ENCODE measurements around the gene MAGI3. TPM values are rescaled to one million over a fixed set of nuclear protein-coding genes. Genes with fewer than 3 reads are reported as not detected.
"Not testable (repeated sequence)": the region's sequence is repeated elsewhere in the genome, so short reads cannot be mapped to it uniquely, and the experiment has no call there.

The MAGI3 gene
- total RNA-seq, 1 donor from 2014 or later = 5.8 TPM

DNA sequence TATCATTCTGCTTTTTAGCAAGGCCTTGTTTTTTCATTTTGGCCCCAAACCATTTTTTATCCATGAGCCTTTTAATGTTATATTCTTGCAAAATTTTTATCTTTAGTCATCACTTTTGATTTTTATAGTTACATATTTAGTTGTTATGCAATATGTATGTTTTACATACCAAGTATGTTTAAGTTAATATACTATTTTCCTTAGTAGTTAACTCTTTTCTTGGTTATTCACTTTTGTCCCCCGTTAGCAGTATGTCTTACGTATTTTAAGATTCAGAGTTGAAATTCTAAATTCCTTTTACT is 44.5 kb downstream of the MAGI3 start:
- DNase-seq = no peak
- intact Hi-C loops (cut with micrococcal nuclease) = no loop called here
- ATAC-seq = no peak

DNA sequence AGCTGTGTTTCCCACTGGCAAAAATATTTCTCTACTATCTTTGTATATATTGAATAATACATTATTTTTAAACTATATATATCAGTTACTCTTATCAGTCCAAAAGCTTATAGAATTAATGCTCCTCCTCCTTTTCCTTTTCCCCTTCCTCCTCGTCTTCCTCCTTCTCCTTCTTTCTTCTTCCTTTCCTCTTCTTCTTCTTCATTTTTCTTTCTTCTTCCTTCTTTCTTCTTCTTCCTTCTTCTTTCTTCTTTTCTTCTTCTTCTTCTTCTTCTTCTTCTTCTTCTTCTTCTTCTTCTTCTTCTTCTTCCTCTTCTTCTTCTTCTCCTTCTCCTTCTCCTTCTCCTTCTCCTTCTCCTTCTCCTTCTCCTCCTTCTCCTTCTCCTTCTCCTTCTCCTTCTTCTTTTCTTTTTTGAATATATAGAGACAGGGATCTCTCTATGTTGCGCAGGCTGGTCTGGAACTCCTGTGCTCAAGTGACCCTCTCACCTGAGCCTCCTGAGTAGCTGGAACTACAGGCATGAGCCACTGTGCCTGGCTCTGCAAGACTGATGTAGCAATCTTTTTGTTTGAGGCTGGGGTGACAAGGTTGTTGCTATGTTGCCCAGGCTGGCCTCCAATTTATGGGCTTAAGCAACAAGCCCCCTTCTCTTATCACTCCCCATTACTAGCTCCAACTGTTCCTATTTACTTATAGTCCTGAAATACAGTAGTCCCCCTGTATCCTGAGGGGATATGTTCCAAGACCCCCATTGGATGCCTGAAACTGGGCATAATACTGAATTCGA is 47.4 kb downstream of the MAGI3 start:
- intact Hi-C loops (cut with micrococcal nuclease) = no loop called here
- ATAC-seq (no peak), DNase-seq (no peak)

DNA sequence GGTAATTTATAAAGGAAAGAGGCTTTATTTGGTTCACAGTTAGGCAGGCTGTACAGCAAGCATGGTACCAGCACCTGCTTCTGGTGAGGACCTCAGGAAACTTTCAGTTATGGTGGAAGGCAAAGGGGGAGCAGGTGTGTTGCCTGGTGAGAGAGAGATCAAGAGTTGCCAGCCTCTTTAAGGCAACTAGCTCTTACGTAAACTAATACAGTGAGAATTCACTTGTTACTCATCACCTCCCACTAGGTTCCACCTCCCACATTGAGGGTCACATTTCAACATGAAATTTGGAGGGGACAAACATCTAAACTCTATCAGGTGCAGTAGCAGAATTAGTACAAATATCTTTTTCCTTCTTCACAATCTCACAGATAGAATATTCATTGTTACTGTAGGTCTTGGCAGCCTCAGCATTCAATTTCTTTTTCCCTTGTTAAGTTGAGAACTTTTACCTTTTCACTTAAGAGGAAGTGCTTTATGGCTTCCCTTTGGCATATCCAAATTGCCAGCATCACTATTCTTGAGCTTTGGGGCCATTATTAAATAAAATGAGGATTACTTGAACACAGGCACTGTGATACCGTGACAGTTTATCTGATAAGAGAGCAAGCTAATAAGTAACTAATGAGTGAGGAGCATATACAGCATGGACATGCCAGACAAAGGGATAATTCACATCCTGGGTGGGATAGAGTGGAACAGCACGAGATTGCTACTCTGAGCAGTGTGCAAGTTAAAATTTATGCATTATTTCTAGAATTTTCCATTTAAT is 48.4 kb downstream of the MAGI3 start:
- intact Hi-C loops (cut with micrococcal nuclease) = no loop called here
- ATAC-seq = no peak
- DNase-seq = no peak

DNA sequence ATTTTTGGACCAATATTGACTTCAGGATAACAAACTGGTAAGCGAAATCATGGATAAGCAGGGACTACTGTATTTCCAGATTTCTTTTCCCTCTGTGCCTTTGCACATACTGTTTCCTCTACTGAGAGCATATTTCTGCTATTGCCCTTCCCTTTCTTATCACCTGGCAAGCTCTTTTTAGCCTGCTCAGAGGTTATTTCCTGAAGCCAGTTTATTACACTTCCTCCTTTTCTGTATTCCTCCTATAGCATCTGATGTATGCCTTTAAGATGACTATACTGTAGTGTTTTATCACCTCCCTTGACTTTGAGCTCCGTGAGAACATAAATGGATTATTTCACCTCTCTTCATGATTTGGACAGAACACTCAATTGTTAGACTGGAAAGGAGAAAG is 49.0 kb downstream of the MAGI3 start:
- DNase-seq (no peak), ATAC-seq (no peak)
- intact Hi-C loops (cut with micrococcal nuclease) = no loop called here

DNA sequence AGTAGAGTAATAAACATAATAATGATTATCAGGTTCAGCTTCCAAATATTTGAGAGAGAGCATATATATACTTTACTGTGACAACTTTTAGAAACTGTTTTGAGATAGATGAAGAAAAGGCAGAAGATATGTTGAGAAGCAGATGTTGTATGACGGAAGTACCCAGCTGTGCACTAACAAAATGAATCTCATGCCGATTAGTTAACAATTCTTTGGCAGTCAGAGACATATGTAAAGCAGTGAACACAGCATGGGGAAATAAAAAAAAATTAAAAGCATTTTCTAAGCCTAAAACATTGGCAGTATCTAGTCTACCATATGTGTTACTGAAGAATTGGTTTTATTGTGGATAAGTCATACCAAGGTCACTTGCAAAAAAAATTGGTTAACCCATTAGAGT is 51.8 kb downstream of the MAGI3 start:
- intact Hi-C loops (cut with micrococcal nuclease) = no loop called here
- ATAC-seq (no peak), DNase-seq (no peak)

DNA sequence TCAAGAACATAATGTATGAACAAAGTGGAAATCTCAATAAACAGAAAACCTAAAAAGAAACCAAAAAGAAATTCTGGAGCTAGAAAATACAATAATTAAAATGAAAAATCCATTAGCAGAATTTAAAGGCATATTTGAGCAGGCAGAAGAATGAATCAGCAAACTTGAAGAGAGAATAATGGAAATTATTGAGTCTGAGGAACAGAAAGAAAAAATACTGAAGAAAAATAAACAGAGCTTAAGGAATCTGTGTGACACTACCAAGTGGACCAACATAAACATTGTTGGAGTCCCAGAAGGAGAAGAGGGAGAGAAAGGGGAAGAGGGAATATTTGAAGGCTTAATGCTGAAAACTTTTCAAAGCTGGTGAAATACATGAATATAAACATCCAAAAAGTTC is 54.5 kb downstream of the MAGI3 start:
- ATAC-seq (no peak), DNase-seq (no peak)
- intact Hi-C loops (cut with micrococcal nuclease) = no loop called here

DNA sequence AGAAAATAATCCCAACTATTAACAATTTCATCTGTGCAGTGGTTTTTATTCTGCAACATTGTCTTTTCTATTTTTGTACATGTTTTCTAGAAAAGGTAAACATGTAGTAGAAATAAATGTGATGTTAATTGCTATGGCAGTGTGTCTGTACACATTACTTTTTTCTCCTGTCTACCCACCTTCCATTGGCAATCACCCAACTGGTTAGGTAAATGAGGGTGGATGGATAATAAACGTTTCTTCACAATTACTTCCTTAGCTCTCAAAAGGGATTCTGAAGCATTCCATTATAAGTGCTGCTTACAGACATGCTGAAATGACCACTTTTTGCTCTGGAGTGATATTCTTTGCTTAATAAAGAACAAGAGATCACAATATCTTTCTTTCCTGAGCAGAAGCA is 61.4 kb downstream of the MAGI3 start:
- intact Hi-C loops (cut with micrococcal nuclease) = no loop called here
- DNase-seq = no peak
- ATAC-seq = no peak

DNA sequence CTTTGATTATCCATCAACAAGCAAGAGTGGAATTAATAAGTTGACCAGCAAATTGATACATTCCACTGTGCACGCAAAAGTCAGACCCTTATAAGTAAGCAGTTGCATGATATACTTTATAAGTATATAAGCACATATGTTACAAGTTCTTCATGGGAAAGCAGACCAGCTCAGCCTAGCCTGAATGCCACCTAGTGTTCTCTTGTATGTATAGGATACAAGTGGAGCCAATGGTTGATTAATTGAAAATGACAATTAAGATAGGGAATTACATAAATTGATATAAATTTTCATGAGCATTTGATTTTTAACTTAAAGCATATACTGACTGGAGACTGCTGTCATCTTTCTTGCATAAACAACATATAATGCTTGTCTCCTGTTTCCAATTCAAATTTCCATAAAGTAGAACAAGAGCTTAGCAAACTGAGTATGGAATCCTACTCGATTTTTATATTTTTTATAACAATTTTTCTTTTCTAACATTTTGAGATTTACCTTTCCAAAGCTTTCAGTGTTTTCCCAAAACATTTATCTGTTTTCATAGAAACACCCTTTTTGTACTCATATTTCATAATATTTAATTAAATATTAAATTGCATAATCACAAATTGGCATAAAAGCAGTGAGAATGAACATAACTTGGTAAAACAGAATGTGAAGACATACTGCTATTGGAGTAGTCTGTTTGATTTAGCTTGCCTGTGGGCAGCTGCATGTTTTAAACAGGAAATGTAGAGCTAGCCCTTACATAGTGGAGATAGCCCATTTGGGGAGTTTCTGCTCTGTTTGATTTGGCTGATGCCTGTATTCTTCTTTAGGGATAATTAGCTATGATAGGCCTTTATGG is 62.8 kb downstream of the MAGI3 start:
- intact Hi-C loops (cut with micrococcal nuclease) = no loop called here
- ATAC-seq (peak; percentile 74), DNase-seq (no peak)

DNA sequence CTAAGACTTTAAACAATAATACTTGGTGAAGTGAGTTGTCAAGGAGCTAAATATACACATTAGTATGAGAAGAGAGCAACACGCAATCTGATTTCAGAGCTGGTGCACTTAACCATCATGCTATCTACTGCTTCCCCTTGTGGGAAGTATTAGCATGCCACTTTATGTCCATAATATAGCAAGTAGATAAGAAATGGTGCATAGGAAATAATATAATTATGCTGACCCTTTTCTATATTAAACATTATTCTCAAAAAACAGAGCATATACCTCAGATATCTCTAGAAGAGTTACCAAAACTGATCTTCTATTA is 63.4 kb downstream of the MAGI3 start:
- no peak for DNase-seq
- ATAC-seq = peak; percentile 15
- intact Hi-C loops (cut with micrococcal nuclease) = no loop called here

DNA sequence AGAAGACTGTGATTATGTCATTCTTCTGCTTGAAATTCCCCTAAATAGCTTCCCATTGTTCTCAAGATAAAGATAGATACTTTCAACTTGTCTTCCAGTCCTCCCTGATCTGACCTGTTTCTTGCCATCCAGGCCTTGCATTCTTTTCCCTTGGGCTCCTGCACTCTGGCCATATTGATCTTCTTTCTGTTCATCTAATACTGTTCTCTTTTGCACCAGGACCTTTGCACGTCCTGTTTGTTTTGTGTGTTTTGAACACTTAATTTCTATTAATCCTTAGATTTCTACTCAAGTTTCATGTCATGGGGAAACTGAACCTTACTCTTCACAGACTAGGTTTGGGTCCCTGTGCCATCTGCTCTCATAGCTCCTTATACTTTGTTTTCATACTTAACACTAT is 65.1 kb downstream of the MAGI3 start:
- DNase-seq (no peak), ATAC-seq (no peak)
- intact Hi-C loops (cut with micrococcal nuclease) = no loop called here

DNA sequence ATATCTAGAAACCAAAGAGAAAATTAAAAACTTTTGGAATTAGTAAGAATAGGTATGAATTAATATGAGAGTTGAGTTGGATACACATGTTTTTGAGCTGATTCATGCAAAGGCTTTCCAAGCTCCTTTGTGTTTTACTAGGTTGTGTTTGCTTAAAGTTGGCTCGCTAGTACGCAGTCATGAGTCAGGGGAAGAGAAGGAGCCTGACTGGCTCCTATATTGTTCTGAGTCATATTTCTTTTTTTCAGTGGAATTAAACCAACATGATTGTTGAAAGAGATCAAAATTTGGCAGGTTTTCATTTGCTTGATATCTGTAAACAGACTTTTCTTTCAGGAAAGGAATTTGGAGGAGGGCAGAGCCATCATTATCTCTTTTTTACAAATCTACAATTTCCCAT is 66.7 kb downstream of the MAGI3 start:
- DNase-seq (no peak), ATAC-seq (peak; percentile 84)
- intact Hi-C loops (cut with micrococcal nuclease) = no loop called here

DNA sequence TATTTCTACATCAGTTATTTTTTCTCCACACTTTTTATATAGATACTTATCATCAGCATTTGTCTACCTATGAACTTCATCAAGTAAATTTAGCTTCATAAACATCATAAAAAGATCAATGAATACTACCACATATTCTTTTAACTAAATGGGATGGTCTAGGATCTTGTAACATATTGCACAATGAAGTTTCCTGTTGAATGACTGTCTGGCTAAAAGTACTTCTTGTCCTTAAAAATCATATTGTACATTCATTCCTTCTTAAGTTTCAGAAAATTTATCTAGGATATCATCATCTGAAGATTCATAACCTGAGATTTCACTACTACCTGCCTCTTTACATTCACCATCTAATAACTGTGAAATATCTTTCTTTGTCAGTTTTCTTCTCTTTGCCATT is 69.0 kb downstream of the MAGI3 start:
- ATAC-seq = no peak
- intact Hi-C loops (cut with micrococcal nuclease) = no loop called here
- DNase-seq = no peak

DNA sequence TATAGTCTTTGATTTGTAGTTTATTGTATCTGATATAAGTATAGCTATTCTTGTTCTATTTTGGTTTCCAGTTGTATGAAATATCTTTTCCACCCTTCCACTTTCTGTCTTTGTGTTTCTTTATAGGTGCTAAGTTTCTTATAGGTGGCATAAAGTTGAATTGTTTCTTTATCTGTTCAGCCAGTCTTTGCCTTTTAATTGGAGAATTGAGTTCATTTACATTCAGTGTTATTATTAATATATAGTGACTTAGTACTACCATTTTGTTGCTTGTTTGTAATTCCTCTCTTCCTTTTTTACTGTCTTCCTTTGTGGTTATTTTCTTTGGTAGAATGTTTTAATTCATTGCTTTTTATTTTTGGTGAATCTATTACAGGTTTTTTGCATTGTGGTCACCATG is 77.7 kb downstream of the MAGI3 start:
- intact Hi-C loops (cut with micrococcal nuclease) = no loop called here
- no peak for ATAC-seq
- DNase-seq = no peak

DNA sequence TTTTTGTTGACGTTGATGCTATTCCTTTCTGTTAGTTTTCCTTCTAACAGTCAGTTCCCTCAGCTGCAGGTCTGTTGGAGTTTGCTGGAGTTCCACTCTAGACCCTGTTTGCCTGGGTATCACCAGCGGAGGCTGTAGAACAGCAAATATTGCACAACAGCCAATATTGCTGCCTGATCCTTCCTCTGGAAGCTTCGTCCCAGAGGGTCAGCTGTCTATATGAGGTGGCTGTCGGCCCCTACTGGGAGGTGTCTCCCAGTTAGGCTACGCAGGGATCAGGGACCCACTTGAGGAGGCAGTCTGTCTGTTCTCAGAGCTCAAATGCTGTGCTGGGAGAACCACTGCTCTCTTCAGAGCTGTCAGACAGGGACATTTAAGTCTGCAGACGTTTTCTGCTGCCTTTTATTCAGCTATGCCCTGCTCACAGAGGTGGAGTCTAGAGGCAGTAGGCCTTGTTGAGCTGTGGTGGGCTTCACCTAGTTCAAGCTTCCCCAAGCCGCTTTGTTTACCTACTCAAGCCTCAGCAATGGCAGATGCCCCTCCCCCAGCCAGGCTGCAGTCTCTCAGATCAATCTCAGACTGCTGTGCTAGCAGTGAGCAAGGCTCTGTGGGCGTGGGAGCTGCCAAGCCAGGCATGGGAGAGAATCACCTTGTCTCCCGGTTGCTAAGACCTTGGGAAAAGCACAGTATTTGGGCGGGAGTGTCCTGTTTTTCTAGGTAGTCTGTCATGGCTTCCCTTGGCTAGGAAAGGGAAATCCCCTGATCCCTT is 88.3 kb downstream of the MAGI3 start:
- DNase-seq; intact Hi-C loops (cut with micrococcal nuclease); ATAC-seq: not testable (repeated sequence)

DNA sequence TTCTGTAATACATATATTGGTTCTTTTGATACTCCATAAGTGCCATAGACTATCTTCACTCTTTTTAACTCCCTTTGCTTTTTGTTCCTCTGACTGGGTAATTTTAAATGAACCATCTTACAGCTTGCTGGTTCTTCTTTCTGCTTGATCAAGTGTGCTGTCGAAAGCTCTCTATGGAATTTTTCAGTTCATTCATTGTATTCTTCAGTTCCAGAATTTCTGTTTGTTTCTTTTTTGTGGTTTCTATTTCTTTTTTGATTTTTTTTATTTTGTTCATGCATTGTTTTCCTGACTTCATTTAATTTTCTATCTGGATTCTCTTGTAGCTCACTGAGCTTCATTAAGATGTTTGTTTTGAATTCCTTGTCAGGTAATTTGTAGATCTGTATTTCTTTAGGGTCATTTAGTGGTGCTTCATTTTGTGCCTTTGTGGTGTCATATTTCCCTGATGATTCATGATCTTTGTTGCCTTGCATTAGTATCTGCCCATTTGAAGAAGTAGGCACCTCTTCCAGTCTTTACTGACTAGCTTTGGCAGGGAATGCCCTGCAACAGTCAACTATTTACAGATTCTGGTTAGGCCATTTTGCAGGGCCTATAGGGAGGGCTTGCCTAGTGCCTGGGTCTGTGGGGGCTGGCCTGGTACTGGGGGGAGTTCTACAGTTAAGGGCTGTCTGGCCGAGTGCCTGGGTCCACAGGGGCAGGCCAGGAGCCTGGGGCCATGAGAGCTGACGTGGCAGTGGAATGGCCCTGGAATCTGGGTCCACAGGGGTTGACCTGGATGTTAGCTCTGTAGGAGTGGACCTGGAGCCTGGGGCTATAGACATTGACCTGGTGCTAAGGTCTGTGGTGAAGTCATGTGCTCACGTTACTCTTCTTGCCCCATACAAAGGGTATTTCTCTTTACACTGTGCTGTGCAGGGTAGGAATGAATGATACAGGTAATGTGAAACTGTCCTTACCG is 89.7 kb downstream of the MAGI3 start:
- intact Hi-C loops (cut with micrococcal nuclease) = no loop called here
- DNase-seq = no peak
- no peak for ATAC-seq

DNA sequence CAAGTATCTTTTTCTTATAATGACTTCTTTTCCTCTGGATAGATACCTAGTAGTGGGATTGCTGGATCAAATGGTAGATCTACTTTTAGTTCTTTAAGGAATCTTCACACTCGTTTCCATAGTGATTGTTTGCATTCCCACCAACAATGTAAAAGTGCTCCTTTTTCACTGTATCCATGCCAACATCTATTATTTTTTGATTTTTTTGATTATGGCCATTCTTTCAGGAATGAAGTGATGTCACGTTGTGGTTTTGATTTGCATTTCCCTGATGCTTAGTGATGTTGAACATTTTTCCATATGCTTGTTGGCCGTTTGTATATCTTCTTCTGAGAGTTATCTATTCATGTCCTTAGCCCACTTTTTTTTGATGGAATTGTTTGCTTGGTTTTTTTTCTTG is 94.8 kb downstream of the MAGI3 start:
- DNase-seq; intact Hi-C loops (cut with micrococcal nuclease); ATAC-seq: not testable (repeated sequence)

DNA sequence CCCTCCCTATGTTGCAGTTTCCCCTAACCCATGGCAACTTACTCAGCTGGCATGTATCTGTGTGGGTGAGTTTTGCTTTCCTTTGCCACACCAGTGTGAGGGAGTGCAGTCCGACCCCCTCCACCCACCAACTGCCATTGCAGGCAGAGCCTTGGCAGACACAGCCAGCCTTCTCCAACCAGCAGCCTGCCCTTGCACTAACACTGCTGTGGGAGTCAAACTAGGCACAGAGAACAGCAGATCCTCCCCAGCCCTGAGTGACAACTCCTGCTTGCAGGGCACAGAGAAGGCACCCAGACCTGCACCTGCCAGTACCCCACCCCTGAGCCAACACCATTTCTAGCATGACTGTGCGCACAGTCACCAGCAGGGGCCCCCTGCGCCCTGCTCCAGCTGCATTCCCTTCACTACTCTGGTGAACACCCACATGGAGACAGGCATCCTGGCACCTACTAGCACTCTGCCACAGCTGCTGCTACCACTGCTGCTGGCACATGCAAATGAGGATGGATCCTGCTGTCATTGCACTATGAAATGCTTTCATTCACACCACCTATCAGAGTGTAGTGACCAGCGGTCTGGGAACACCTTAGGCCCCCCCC is 98.4 kb downstream of the MAGI3 start:
- intact Hi-C loops (cut with micrococcal nuclease) = no loop called here
- ATAC-seq (no peak), DNase-seq (peak; percentile 18)

DNA sequence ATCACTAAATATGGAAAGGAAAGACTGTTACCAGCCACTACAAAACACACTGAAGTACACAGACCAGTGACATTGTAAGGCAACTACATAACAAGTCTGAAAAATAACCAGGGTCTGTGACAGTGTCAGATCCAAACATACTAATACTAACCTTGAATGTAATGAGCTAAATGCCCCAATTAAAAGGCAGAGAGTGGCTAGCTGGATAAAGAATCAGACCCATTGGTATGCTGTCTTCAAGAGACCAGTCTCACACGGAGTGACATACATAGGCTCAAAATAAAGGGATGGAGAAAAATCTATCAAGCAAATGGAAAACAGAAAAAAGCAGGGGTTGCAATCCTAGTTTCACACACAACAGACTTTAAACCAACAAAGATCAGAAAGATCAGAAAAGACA is 100.1 kb downstream of the MAGI3 start:
- ATAC-seq (no peak), DNase-seq (no peak)
- intact Hi-C loops (cut with micrococcal nuclease) = no loop called here
